Dendritic cell treated with granulocyte-macrophage colony-stimulating factor and Interleukin-4, amounts not matched to agents 40 ng/mL and 50 ng/mL, for 4 days (primary cell): Measurements from ENCODE around the gene WARS2.

Experiments used
- H3K27ac Mint-ChIP-seq: one replicate; pipeline ENCODE4 v1.8.0; 2022; ENCODE audit warnings: mild to moderate bottlenecking, mixed read lengths
- H3K27me3 Mint-ChIP-seq: one replicate; pipeline ENCODE4 v1.8.0; 2022; ENCODE audit warnings: mild to moderate bottlenecking, mixed read lengths
- H3K36me3 Mint-ChIP-seq: one replicate; pipeline ENCODE4 v1.8.0; 2022; ENCODE audit warnings: low read depth, mixed read lengths
- H3K4me1 Mint-ChIP-seq: one replicate; pipeline ENCODE4 v1.8.0; 2022; ENCODE audit warnings: low read depth, mixed read lengths
- H3K4me3 Mint-ChIP-seq: one replicate; pipeline ENCODE4 v1.8.0; 2022; ENCODE audit warnings: mild to moderate bottlenecking, moderate library complexity, mixed read lengths
- H3K9me3 Mint-ChIP-seq: one replicate; pipeline ENCODE4 v1.8.0; 2022; ENCODE audit warnings: mixed read lengths
- intact Hi-C: fragments of 100-400 bp; cut with micrococcal nuclease; formaldehyde crosslinking; loops from one replicate; pipeline ENCODE4 v1.15.0; 2022

The WARS2 gene

DNA sequence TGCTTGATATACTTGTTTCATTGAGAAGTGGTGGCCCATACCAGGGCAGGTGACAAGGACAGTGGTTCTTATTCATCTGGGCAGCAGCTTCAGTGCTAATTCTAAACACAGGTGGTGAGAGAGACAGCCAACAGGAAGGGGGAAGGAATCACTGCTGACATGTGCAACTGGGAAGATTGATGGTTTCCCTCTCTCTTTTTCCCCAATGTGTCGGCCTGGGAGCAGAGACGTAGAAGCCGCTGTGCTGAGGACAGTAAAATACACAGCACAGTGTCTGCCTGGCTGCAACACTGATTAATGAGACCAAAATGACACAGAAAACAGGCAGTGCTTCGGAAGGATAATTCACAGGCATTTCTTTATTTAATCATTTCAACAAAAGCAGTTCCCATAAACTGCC lies 48.8 kb downstream of the WARS2 start:
- no peaks in the 10 kb centered on the region for H3K9me3 Mint-ChIP-seq
- intact Hi-C loops, result no loop called here
- H3K27ac Mint-ChIP-seq, result no peak overlapping the region
- no peak overlapping the region for H3K4me3 Mint-ChIP-seq
- H3K4me1 Mint-ChIP-seq, result no peaks in the 10 kb centered on the region
- no peaks in the 10 kb centered on the region for H3K27me3 Mint-ChIP-seq
- no peaks in the 10 kb centered on the region for H3K36me3 Mint-ChIP-seq

DNA sequence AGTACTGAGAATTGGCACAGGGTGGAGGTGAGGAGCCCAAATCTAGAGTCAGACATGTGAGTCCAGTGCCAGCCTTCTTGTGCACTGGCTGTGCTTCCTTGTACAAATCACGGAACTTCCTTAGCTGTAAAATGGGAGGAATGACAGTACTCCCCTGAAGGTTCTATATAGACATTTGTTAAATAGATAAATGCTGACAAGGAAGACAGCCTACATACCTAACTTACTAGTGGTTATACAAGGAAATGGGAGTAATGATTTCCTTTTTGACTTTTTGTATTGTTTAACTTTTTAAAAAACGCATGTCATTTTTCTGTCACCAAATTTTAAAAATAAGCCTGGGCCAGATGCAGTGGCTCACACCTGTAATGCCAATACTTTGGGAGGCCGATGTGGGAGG lies 50.2 kb downstream of the WARS2 start:
- H3K4me3 Mint-ChIP-seq, result no peak overlapping the region
- H3K27me3 Mint-ChIP-seq, result no peaks in the 10 kb centered on the region
- intact Hi-C loops, result no loop called here
- H3K4me1 Mint-ChIP-seq, result no peaks in the 10 kb centered on the region
- H3K36me3 Mint-ChIP-seq, result no peaks in the 10 kb centered on the region
- no peaks in the 10 kb centered on the region for H3K9me3 Mint-ChIP-seq
- H3K27ac Mint-ChIP-seq, result no peak overlapping the region

DNA sequence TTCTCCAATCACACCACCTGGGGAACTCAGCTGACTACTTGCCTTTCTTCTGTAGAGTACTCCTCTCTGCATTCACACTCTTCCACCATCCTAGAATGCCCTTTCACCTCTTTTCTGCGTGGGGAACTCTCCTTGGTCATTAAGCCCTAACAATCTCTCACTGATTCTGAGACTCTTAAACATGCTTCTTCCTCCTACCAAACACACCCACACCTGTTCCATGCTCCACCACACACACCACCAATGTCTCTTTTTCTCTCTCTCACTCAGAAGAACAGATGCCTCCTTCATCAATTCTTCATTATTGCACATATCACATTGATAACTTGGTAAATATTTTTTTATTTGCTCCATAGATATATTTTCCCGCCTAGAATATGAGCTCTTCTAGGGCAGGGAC lies 53.6 kb downstream of the WARS2 start:
- no peaks in the 10 kb centered on the region for H3K36me3 Mint-ChIP-seq
- intact Hi-C loops, result no loop called here
- H3K27me3 Mint-ChIP-seq, result no peaks in the 10 kb centered on the region

DNA sequence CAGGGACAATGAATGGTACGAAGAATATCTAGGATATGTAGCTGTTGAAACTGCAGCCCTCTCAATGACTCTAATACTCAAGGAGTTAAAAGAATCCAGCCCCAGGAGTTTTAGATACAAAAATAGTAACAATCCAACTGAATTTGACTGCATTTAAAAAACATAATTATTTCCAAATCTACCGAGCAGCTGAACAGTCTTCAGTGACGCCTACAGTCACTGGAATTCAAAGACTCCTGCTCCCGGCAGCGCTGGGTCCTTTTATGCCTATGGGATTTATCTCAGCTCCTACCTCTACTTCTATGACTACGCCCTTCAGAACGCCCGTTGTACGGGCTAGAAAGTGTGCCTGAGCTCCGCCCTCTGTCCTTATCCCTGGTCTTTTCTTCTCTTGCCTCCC lies 55.7 kb downstream of the WARS2 start:
- Mint-ChIP-seq H3K4me3 (no peak overlapping the region), H3K27me3 (no peaks in the 10 kb centered on the region), H3K9me3 (peaks cover 4% of the 10 kb centered on the region), H3K36me3 (no peaks in the 10 kb centered on the region), H3K4me1 (no peaks in the 10 kb centered on the region), H3K27ac (no peak overlapping the region)
- intact Hi-C loops, result no loop called here

More for the DNA sequence above, 53.6 kb downstream of the WARS2 start:
- no peaks in the 10 kb centered on the region for H3K4me1 Mint-ChIP-seq
- no peaks in the 10 kb centered on the region for H3K9me3 Mint-ChIP-seq
- no peak overlapping the region for H3K27ac Mint-ChIP-seq
- no peak overlapping the region for H3K4me3 Mint-ChIP-seq

DNA sequence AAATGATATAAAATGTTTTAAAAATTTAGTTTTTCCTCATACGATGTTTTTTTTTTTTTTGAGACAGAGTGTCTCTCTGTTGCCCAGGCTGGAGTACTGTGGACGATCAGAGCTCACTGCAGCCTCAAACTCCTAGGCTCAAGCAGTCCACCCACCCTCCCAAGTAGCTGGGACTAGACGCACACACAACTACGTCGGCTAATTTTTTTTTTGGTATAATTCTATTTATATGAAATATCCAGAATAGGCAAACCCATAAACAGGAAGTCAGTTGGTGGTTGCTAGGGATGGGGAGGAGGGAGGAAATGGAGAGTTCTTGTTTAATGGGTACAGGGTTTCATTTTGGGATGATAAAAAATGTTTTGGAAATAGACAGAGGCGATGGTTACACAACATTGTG lies 56.5 kb downstream of the WARS2 start:
- intact Hi-C loops, result no loop called here
- no peaks in the 10 kb centered on the region for H3K27me3 Mint-ChIP-seq
- H3K9me3 Mint-ChIP-seq, result peaks cover 7% of the 10 kb centered on the region
- H3K4me3 Mint-ChIP-seq, result no peak overlapping the region
- H3K27ac Mint-ChIP-seq, result no peak overlapping the region
- H3K36me3 Mint-ChIP-seq, result no peaks in the 10 kb centered on the region
- no peaks in the 10 kb centered on the region for H3K4me1 Mint-ChIP-seq

DNA sequence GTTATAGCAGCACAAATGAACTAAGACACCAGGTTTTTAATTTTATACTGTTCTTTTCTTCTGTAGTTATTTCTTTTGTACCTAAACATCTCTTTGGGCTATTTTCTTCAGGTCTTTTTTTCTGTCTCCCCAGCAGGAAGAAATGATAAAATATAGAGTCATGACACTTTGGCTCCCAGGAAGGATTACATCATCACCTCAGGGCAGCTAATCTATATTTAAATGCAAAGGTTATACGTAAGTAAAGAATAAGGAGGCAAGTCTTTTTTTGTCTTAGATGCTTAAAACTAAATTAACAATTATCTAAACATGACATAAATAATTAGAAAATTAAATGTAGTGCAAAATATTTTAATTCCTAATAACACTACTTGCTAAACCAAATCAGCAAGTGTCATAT lies 57.0 kb downstream of the WARS2 start:
- peaks cover 7% of the 10 kb centered on the region for H3K9me3 Mint-ChIP-seq
- H3K4me1 Mint-ChIP-seq, result no peaks in the 10 kb centered on the region
- no peak overlapping the region for H3K4me3 Mint-ChIP-seq
- intact Hi-C loops, result no loop called here
- no peaks in the 10 kb centered on the region for H3K36me3 Mint-ChIP-seq
- H3K27me3 Mint-ChIP-seq, result no peaks in the 10 kb centered on the region
- H3K27ac Mint-ChIP-seq, result no peak overlapping the region

DNA sequence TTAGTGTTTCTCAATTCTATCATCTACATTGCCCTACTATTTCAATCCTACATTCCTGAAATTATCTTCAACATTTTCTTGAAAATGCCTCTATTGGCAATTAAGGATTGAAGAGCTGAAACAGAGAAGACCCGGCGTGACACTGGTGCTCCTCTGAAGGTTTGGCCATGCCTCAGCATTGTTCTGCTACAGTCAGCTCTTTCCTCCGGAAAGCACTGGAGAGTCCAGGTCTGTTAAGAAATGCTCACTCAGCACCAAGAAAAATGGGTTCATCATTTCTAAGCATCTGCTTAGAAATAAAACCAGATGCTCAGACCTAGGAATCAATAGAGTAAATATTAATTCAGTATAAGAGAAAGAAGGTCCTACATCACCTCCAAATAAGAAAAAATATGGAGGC lies 58.8 kb downstream of the WARS2 start:
- intact Hi-C loops, result no loop called here
- Mint-ChIP-seq H3K27me3 (no peaks in the 10 kb centered on the region), H3K4me3 (no peak overlapping the region), H3K9me3 (peaks cover 7% of the 10 kb centered on the region), H3K27ac (no peak overlapping the region), H3K36me3 (no peaks in the 10 kb centered on the region), H3K4me1 (no peaks in the 10 kb centered on the region)

DNA sequence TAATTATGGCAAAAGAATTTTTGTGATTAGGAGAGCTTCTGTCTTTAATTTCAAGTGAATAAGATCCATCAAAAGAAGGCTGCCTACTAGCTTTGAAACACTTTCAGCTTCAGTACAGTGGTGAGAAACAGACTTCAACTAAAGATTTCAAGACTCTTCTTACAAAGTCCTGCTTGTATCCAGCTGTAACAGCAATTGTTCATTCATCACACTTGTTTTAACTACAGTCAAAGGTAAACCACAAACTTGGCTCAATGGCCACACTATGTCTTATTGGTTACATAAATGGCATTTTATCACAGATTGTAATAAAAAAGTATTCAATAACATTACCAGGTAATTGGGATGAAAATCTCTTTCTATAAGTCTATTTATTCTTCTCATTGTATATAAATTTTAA lies 59.2 kb downstream of the WARS2 start:
- Mint-ChIP-seq H3K9me3 (peaks cover 7% of the 10 kb centered on the region), H3K36me3 (no peaks in the 10 kb centered on the region), H3K4me1 (no peaks in the 10 kb centered on the region), H3K27me3 (no peaks in the 10 kb centered on the region), H3K27ac (no peak overlapping the region), H3K4me3 (no peak overlapping the region)
- intact Hi-C loops, result no loop called here

DNA sequence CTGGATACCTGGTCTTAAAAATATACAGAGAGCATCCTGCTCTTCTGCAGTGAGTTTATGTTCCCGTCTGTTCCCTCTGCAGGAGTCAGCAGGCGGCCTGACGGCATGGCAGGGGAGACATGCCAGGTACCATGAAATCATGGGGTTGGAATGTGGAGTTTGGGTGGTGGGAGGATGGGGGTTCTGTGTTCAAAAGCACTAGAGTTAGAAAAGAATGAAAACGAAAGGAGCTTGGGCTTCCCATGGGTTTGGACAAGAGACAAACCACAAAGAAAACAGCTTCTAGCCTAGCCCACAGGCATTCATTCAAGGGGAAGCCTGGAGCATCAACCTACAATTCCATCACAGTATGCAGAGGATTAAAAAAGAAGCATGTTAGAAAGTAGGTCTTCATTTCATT lies 59.9 kb downstream of the WARS2 start:
- Mint-ChIP-seq H3K27ac (no peak overlapping the region), H3K4me3 (no peak overlapping the region), H3K9me3 (peaks cover 7% of the 10 kb centered on the region), H3K27me3 (no peaks in the 10 kb centered on the region), H3K36me3 (no peaks in the 10 kb centered on the region), H3K4me1 (no peaks in the 10 kb centered on the region)
- intact Hi-C loops, result no loop called here

DNA sequence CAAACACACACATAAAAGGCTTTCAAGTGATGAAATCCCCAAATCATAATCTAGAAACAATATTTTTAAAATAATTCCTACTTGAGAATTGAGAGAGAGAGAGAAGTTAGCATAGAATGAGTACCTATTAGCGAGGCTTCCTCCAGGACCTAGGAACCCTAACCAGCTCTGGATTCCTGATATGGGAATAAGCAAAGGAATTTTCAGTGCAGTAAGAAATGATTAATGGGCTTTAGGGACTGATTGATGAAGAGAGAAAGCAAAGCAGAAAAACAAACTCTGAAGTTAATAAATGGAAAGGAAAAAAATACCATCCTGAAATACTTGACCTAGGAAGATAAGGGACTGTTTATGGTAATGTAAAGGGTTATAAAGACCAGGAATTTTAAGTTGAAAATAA lies 60.6 kb downstream of the WARS2 start:
- intact Hi-C loops, result no loop called here
- Mint-ChIP-seq H3K27ac (no peak overlapping the region), H3K9me3 (peaks cover 7% of the 10 kb centered on the region), H3K36me3 (no peaks in the 10 kb centered on the region), H3K4me1 (no peaks in the 10 kb centered on the region), H3K4me3 (no peak overlapping the region), H3K27me3 (no peaks in the 10 kb centered on the region)

DNA sequence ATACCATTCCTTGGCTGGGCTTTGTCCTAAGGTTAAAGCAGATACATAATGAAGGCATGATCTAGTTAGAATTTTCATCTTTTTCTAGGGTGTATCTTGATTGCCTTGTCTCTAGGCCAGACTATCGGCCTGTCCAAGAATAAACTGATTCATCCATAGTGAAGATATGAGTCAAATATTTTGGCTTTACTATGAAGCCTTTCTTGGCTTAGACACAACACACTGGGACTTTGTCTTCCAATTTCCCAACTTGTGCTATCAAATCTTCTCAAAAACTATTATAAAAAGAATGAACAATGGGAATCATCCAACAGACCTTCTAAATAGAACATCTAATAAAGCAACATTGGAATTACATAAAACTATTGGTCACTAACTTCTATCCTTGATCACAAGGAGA lies 64.8 kb downstream of the WARS2 start:
- Mint-ChIP-seq H3K27me3 (no peaks in the 10 kb centered on the region), H3K4me3 (no peak overlapping the region), H3K27ac (no peak overlapping the region), H3K9me3 (peaks cover 16% of the 10 kb centered on the region), H3K36me3 (peaks cover 6% of the 10 kb centered on the region), H3K4me1 (no peaks in the 10 kb centered on the region)
- intact Hi-C loops, result no loop called here

DNA sequence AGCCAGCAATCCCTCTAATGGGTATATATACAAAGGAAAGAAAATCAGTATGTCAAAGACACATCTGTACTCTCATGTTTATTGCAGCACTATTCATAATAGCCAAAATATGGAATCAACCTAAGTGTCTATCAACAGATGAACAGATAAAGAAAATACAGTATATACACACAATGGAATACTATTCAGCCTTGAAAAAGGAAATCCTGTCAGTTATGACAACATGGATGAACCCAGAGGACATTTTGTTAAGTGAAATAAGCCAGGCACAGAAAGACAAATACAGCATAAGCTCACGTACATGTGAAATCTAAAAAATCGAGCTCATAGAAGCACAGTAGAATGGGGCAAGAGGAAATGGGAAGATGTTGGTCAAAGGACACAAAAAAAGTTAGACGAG lies 69.1 kb downstream of the WARS2 start:
- Mint-ChIP-seq H3K27ac (no peak overlapping the region), H3K4me1 (no peaks in the 10 kb centered on the region), H3K36me3 (peaks cover 6% of the 10 kb centered on the region), H3K27me3 (no peaks in the 10 kb centered on the region), H3K4me3 (no peak overlapping the region), H3K9me3 (peaks cover 9% of the 10 kb centered on the region)
- intact Hi-C loops, result no loop called here

DNA sequence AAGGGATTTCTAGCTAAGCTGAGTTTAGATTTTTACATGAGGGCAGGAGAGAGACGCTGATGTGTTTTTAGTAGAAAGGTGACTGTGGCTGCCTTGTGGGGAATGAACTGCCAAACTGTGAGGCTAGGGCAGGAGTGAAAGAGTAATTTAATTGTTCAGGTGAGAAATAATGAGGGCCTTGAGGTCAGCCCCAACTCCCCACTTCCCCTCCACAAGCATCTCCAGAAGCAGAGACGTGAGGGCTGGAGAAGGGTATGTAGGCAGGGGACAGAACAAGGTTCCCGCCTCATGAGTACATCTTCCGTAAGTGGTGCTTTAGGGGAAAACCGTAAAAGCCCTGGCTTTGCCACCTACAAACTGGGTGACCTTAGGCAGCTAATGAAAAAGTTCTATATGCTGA lies 70.8 kb downstream of the WARS2 start:
- Mint-ChIP-seq H3K27me3 (no peaks in the 10 kb centered on the region), H3K4me3 (no peak overlapping the region), H3K27ac (no peak overlapping the region), H3K36me3 (peaks cover 8% of the 10 kb centered on the region), H3K9me3 (peaks cover 9% of the 10 kb centered on the region), H3K4me1 (no peaks in the 10 kb centered on the region)
- intact Hi-C loops, result no loop called here

DNA sequence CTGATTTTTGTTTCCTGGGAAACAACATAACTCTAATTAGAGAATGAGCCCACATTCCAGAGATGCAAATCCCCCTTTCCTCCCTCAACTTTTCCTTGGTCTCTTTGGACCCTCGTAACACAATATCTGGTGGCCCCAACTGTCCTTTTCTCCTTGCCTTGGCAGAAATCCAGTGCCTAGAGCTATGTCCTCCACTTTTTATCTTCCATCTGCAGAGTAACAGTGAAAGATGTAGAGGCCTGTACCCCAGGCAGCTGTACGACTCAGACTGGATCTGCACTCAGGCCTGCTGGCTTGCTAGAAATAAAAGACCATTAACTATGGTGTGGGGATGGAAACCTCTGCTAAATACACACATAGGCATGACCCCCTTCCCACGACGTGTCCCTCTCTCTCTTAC lies 72.0 kb downstream of the WARS2 start:
- Mint-ChIP-seq H3K36me3 (peaks cover 20% of the 10 kb centered on the region), H3K4me1 (no peaks in the 10 kb centered on the region), H3K27ac (no peak overlapping the region), H3K4me3 (no peak overlapping the region), H3K27me3 (no peaks in the 10 kb centered on the region), H3K9me3 (peaks cover 10% of the 10 kb centered on the region)
- intact Hi-C loops, result no loop called here

DNA sequence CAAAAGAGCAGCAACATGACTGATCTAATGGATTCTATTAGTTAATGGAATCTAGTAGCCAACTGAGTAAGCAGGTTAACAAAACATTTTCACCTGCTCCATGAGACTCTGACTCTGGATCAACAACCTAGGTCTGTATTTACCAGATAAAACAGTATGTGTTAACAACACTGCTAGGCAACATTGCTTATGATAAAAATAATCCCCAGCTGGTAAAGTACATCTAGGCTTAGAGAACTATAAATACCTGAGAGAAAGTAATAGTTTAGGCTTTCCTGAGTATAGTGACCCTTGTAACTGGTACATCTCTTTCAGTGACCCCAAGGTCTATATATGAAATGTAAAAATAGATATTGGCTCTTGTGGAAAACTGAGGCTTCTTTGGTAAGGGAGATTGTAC lies 78.8 kb downstream of the WARS2 start:
- Mint-ChIP-seq H3K4me3 (no peak overlapping the region), H3K4me1 (no peaks in the 10 kb centered on the region), H3K9me3 (peaks cover 22% of the 10 kb centered on the region), H3K27ac (no peak overlapping the region), H3K27me3 (no peaks in the 10 kb centered on the region), H3K36me3 (peaks cover 20% of the 10 kb centered on the region)
- intact Hi-C loops, result no loop called here

DNA sequence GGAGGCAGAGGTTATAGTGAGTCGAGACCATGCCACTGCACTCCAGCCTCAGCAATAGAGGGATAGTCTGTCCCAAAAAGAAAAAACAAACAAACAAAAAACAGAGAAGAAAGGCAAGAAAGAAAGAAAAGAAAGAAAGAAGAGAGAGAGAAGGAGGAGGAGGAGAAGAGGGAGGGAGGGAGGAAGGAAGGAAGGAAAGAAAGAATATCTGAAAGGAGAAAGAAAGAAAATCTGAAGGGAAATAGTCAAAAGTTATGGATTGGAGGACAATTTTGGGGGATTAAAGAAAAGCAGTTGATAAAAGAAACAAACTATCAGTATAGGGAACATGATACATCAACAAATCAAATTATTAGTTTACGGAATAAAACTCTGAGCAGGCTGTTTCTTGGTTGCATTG lies 84.9 kb downstream of the WARS2 start:
- H3K27ac Mint-ChIP-seq, result no peak overlapping the region
- H3K4me1 Mint-ChIP-seq, result no peaks in the 10 kb centered on the region
- intact Hi-C loops, result no loop called here
- H3K36me3 Mint-ChIP-seq, result peaks cover 6% of the 10 kb centered on the region
- H3K27me3 Mint-ChIP-seq, result no peaks in the 10 kb centered on the region
- H3K4me3 Mint-ChIP-seq, result no peak overlapping the region
- peaks cover 9% of the 10 kb centered on the region for H3K9me3 Mint-ChIP-seq
